Measurements from ENCODE around the gene CRYL1. TPM values are rescaled to one million over a fixed set of nuclear protein-coding genes. Genes with fewer than 3 reads are reported as not detected.
"Not testable (repeated sequence)": the region's sequence is repeated elsewhere in the genome, so short reads cannot be mapped to it uniquely, and the experiment has no call there.

Gene CRYL1
- total RNA-seq, 1 donor from 2014 or later: 13.4 TPM

DNA sequence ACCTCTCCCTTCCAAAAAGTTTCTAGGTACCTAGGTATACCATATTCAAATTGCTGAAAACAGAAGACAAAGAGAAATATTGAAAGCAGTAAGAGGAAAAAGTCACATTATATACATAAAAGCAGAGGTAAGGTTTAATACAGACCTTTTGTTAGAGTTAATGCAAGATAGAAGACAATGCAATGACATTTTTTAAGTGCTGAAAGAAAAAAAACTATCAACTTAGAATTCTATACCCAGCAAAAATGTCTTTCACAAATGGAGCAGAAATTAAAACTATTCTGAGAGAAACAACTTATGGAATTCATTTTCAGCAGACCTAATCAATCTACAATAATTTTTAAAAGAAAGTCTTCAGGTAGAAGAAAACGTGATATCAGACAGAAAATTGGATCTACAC lies 77.2 kb downstream of the CRYL1 start:
- no peak for DNase-seq

DNA sequence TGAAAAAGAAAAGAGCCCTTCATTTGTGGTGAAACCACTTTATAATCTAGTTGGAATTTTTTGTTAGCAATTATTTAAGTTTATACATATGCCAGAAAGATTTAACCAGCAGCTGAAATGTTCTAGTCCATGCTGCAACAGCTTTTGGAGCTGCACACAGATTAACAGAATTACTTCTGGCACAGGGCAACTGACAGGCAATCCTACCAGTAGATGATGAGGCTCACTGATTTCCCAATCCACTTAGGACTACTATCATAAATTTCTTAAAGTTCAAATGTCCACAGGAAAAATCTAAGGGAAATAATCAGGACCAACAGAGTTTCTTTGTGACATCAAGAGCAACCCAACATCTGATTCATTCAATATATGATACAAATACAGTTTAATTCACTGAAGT lies 78.8 kb downstream of the CRYL1 start:
- DNase-seq: no peak

DNA sequence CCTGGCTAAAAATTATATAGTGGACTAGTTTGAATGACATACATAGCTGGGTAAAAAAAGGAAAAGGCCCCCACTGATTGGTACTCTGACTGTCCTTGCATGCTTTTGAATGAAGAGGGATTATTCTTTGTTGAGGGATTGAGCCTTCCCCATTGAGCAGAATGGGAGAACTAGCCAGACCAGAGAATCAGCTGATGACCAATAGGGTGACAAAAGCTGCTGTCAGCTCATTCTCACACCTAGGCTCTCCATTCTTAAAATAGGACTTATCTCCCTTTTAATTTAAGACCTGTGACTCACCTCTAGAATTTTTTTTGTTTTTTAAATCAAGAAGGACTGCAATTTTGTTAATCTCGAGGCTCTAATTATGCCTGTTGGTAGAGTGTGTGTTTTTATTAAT lies 79.3 kb downstream of the CRYL1 start:
- DNase-seq: no peak

DNA sequence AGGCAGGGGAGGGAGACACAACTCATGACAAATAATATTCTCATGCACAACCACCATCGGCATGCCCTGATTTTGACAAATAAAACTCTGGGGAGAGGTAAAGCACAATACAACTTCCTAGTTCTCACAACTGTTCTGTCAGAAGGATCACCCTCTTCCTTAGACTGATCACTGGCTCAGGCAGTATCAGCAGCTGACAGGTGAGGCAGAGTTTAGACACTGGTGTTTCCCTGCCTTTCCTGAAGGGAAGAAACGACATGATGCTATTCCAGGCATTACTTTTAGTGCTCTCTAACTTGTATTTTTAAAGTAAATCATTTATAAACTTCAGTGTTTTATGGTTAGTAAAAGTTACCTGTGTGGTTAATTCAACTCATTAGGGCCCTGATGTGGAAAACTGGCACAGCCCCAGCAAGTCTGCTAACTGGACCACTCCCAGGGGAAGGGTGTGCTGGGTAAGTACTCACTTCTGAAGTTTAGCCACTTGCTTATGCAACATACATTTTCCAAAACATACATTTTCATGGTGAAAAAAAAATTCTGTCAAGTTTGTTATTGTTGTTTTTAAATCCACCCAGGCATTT lies 82.8 kb downstream of the CRYL1 start:
- DNase-seq: no peak

DNA sequence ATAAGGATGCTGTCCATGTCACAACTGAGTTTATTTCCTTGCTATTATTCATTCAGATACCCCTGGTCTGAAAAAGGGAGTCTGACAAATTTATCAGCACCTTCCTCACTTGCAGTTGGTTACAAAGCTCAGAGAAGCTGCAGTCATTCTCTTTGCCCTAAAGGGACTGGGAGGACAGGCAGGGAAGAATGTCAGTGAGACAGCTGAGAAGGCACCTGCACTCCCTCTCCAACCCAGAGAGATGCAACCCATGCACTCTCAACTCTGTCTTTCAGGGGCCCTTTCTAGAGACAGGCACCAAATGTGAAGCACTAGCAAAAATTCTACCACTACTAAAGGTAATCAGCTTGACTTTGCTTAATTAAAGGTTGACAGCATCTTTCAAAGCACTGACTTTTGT lies 83.3 kb downstream of the CRYL1 start:
- DNase-seq: no peak

DNA sequence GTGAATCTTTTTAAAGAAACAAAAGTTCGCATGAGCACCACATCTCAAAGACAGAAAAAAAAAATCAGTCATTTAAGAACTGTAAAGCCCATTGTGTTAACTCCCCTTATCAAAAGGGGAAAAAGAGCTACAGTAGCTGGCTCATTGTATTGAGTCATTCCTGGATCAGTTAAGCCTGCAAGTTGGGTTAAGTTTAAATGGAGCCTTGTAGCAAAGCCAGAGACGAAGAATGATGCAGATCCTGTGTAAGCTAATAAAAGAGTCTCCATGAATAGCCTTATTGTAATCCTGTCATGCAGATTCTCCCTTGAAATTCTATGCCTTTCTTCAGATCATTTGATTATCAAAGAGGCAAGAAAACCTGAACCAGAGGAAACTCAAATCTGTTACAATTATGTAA lies 83.8 kb downstream of the CRYL1 start:
- DNase-seq: no peak

DNA sequence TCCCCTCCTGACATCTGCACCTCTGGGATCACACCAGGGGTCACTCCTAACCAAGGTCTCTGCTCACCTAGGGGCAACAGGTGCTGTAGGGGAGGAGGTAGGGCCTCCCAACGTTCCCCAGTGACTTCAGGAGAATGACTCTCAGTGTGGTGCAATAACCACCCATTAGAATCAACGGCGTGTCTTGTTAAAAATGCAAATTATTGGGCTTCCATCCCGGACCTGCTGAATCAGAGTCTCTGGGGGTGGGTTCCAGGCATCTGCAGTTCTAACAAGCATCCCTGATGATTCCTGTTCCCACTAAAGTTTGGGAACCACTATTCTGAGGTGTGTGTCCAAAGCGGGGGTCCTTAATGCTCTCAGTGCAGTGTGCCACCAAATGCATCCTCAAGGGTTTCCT lies 84.6 kb downstream of the CRYL1 start:
- no peak for DNase-seq

DNA sequence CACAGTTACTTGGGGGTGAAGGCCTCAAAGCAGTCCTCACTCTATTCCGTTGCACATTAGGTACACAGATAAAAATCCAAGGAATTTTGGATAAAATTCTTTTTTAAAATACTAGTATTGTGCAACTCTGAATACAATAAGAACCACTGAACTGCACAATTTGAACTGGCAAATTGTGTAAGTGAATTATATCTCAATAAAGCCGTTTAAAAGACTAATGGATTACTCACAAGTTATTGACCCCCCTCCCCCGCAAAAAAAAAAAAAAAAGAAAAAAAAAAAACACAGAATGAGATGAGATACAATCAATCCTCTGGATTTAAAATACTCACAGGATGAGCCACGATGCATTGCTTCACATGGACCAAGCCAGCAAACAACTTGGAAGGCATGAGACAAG lies 86.4 kb downstream of the CRYL1 start:
- DNase-seq: no peak

DNA sequence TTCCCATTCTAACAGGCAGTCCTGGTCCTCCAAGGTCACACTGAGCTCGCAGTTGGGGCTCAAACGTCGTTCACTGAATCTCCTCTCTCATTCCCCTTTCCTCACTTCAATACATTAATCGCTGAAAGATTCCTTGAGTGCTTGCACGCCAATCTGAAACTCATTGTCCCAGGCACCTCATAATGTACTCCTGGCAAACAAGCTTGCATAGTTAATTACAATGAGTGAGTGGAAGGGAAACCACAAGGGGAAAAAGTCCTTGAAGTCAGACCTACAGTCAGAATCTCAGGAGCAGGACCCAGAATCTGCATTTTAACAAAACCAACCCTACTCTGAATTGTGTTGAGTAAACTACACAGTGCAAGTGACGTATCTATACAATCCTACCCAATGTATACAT lies 86.9 kb downstream of the CRYL1 start:
- no peak for DNase-seq

DNA sequence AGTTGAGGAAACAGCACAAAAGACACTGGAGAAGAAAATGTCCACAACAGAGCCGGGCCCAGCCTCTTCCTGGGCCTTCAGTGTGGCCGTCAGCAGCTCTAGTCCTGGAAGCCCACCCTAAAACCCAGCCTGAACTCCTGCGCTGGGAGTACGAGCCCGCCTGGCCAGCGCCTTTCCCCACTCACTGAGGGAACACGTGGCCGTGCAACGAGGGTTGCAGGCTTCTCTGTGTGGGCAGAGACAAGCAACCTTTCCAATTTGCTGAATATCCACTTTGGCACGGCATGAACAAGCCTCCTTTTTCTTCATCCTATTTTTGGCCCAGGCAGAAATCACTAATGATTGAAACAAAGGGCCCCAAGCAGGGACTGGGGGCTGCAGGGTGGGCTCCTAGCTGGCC lies 89.2 kb downstream of the CRYL1 start:
- no peak for DNase-seq

DNA sequence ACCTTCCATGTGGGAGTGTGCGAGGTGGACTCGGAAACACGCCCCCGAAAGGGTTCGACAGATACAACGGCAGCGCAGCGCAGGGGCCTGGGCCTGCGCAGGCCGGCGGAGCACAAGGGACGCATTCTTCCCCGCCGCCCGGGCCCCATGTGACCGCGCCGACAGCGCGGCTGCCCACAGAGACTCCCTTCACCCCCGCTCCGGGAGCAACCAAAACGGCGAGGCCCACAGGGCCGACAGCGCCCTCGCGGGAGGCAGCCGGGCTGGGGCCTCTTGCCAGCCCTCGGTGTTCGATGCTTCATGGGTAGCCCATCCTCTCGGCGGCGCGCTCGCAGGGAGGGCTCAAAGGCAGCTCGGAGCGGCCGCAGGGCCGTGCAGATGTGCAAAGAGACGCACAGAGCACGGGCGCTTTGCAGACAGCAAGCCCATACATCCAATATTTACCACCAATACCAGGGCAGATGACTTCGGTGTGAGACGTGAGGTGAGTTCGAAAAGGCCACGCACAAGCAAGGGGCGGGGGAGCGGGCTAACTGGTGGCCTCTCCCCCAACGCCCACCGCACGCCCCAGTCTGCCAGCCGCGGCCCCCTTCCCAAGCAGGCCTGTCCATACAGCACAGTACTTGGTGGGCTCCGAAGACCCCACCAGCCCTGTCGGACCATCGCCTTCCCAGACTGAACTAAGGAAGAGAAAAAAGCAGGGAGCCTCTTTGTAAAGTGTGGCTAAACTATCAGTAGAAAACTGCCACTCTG lies 89.9 kb downstream of the CRYL1 start:
- DNase-seq: no peak

DNA sequence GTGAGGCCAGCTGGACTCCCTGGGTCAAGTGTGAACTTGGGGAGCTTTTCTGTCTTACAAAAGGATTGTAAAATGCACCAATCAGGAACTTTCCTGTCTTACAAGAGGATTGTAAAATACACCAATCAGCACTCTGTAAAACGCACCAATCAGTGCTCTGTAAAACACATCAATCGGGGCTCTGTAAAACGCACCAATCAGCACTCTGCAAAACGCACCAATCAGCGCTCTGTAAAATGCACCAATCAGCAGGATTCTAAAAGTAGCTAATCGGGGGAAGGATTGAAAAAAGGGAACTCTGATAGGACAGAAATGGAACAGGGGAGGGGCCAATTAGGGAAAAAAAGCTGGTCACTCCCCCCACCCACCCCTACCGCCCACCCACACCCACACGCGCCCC lies 91.4 kb downstream of the CRYL1 start:
- not testable (repeated sequence) for DNase-seq

DNA sequence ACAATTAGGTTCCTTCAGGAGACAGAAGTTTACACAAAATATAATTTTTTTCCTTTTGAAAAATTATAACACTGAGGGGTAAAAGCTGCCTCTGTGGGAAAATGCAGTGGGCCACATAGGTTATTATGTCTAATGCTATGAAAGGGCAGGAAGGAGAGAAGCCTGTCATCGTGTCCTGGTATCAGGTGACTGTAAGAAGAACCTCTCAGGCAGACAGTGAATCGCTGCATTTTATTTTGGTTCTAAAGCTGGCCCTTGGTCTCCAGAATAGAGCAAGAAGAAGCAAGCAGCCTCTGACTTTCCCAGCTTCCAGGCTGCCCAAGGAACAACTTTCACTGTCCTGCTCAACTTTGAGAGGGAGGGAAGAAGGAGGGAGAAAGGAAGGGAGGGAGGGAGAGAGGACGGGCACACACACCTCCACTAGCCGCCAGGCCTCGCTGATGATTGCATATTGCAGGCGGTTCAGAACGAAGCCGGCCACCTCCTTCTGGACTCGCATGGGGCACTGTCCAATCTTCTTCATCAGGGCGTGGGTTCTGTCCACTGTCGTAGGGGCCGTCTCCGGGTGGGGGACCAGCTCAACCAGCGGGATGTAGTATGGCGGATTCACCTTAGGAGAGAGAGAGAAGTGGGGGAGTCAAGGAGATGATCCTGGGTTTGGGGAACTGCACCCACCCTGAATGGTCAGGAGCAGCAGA lies 93.8 kb downstream of the CRYL1 start:
- DNase-seq: no peak

DNA sequence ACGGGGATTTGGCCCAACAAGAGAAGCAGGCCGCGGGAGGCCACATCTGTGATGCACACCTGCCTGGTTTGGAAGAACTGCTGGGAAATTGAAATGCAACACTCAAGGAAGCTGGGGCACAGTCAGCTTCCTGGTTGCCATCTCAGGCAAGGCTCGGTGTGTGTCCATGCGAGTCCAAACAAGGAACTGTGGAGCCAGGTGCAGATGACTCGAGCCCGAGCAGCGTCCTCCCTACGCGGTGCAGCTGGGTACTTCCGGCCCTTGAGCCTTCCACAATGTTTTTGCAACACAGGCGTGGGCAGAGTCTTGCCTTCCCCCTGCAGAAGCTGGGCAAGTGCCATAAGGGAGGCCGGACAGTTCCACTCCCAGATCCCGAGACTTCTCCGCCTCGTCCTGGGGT lies 94.6 kb downstream of the CRYL1 start:
- no peak for DNase-seq

DNA sequence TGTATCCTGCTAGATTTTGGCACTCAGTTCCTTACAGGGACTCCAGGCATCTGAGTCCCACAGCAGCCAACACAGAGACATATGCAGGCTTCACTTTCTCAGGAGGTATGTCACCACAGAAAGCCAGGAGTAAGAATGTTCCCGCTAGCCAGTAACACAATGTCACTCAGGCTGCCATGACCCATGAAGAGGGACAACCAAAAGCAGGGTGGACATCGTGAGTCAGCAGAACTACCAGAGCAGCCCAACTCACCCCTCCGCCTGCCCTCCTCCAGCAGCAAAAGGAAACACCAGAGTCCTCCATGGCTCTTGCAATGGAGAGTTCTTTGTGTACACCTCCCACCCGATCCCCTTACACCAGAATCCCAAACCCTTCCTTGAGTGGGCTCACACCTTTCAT lies 95.4 kb downstream of the CRYL1 start:
- no peak for DNase-seq

DNA sequence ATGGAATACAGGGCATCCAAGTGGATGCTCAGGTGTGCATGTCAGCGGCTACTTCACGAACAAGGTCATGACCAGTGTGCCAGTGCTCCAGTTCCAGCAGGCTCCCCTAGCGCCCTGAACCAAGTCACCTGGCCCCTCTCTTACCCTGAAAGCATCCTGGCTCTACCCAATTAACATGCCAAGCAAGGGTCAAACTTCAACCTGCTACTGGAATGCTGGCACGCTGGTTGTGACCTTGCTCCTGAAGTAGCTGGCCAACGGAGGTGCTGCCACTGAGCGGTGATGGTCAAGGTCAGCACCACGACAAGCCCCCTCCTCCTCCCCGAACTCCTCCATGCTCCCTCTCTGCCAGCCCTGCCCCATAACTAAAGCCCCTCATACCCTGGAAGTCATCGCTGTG lies 96.0 kb downstream of the CRYL1 start:
- DNase-seq: no peak

DNA sequence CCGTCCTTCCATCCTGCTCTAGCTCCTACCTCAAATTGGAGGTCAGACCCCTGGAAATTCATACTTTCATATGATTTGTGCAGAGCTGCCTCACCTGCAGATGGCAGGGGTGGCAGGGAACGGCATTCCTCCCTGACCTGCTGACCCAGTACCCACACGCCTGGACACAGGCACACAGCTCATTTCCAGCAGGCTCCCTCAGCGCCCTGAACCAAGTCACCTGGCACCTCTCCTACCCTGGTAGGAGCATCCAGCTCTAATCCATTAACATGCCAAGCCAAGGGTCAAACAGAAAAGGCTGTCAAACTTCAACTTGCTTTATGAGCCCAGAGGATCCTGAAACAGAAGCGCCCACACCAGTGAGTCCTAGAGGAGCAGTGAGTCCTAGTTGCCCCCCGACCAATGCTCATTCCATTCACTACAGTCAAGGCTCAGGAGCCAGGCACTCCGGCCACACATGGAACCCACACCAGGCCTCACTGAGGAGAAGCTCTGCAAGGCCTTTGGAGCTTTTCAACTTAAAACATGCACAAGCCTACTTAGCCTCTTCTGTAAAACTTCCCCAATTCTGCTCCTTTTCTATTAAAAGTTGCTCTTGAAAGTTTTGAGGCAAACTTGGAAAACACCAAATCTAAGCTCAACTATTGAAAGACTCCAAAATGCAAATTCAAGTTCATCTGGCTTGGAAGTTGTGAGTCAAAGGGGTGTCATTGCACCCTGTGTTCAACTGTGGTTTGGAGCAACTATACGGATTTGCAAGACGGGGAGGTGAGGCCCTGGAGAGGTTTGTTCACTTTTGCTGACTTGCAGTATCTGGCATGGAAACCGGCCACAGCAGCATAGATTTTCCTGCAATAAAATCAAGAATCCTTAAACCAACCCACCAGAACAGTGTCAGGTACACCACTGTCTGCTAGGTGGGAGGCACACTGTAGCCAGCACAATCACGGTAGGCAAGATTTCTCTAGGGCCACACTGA lies 96.7 kb downstream of the CRYL1 start:
- no peak for DNase-seq

DNA sequence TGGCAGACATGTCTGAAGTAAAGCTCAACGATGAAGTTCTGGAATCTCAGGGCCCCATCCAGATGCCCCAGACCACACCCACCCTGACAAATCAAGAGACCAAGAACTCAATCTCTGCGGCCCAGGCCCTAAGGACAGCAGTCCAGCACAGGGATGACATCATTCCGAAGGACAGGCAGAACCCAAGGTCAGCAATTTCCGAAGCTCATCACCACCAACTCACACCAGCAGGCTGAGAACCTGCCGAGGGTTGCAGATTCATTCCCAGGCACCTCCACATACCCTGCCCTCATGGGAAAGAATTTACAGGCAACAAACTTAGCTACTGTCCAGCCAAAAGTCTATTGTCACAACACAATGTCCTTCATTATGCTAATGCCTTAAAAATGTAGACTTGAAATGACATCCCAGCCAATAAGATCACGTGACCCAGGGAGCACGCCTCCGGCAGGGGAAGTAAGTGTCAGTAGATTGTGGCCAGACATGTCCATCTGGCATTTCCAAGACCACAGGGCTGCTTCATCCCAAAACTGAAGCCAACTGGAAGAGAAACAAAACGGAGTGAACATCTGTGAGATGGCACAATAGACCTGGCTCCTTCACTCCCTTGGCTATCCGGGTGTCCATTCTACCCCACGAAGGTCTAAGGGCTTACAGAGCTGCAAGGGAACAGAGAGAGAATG lies 98.8 kb downstream of the CRYL1 start:
- DNase-seq: no peak

DNA sequence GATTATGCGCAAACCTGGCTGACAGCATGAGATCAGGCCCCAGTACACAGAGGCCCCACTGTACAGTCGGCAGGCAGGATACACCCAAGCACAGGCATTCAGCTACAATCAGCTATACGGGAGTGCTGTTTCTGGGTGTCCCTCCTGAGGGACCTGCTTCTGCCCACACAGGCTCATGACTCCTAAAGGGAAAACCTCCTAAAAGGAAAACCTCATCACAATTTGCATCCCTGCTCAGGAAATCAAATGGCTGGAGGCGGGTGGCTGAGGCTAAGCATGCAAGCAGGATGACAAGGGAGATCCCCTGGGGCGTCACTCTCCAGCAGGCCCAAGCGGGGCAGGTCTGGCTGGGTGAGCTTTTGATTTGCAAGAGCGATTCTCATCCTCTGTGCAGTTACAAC lies 99.8 kb downstream of the CRYL1 start:
- DNase-seq: no peak

DNA sequence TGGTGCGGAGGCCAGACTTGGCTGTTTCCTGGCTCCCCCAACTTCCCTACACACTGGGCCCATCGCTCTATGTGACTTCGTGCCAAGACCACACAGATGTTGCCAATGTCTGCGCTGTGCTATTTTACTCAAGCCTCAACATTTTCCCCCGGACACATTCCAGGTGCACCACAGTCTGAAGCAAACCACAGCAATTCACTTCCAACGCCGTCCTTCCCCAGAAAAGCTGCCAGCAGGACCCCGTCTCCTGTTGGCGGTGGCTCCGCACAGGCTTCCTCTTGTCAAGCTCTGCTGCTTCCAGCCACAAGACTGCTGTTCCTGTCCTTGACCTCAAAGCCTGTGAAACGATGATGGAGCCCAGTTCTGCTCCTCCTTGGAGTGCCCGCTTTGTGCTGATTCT lies 100.7 kb downstream of the CRYL1 start:
- no peak for DNase-seq

DNA sequence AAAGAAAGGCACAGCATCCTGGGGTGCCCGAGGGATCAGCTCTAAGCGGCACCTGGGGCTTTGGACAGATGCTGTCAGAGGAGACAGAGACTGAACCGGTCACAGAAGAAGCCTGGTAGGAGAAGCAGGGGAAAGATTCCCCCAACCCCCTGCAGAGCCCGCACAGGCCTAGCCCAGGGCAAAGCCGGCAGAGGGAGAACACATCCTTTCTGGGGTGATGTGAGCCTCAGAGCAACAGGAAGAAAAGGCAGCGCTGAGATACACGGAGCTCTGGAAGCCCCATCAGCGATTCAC lies 101.2 kb downstream of the CRYL1 start:
- DNase-seq: no peak

DNA sequence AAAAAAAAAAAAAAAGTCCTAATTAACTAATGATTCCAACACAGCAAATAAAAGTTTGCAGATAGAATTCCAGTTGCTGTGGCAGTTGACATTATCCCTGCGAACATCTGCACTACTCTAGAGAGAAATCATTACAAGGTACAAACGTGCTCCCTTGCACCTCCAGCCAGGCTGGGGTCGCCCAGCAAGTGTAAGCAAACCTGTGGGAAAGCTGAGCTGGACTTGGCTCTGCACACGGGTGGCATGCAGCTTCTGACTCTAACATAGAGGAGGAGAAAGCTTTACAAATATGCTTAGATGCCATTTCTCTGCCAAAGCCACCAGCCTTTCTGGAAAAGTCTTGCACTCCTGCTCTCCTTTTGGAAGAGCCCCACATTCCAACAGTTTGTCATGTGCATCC lies 103.3 kb downstream of the CRYL1 start:
- DNase-seq: no peak

Data from occipital lobe (tissue), 2 donors.